ENCODE data around the gene MAP2K5. TPM values are rescaled to one million over a fixed set of nuclear protein-coding genes. Genes with fewer than 3 reads are reported as not detected.

MAP2K5 gene
- total and polyA plus RNA-seq, 8 donors, result 1.8 to 94.6 (median 11.1) TPM

DNA sequence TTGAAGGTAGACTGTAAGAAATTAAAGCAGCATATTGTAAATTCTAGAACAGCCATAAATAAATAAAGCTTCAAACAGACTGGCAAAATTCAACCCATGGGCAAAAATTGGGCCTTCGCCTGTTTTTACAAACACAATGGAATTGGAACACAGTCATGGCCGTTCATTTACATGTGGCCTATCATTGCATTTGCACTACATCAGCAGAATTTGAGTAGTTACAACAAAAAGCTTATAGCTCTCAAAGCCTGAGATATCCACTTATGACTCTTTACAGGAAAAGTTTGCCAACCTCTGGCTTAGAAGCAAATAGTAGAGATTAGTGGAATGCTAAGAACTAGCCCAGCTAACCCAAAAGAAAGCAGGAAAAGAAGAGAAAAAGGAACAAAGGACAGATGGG is 143.2 kb downstream of the MAP2K5 start:
- no peak for TF ChIP-seq POLR2AphosphoS5 (IDR thresholded peaks at IDR 0.05)
- no peak for TF ChIP-seq POLR2A (IDR thresholded peaks at IDR 0.05)
- TF ChIP-seq, protein P1, sequence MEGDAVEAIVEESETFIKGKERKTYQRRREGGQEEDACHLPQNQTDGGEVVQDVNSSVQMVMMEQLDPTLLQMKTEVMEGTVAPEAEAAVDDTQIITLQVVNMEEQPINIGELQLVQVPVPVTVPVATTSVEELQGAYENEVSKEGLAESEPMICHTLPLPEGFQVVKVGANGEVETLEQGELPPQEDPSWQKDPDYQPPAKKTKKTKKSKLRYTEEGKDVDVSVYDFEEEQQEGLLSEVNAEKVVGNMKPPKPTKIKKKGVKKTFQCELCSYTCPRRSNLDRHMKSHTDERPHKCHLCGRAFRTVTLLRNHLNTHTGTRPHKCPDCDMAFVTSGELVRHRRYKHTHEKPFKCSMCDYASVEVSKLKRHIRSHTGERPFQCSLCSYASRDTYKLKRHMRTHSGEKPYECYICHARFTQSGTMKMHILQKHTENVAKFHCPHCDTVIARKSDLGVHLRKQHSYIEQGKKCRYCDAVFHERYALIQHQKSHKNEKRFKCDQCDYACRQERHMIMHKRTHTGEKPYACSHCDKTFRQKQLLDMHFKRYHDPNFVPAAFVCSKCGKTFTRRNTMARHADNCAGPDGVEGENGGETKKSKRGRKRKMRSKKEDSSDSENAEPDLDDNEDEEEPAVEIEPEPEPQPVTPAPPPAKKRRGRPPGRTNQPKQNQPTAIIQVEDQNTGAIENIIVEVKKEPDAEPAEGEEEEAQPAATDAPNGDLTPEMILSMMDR (IDR thresholded peaks at IDR 0.05), result no peak
- intact Hi-C loops (cut with DNase I; ENCODE audit: low total_unique reads), result no loop called here
- H3K4me3 ChIP-seq, result no peak overlapping the region
- no peaks in the 10 kb centered on the region for H3K4me1 ChIP-seq
- no peak overlapping the region for H3K27ac ChIP-seq
- H3K9me3 ChIP-seq, result peaks cover 5 to 35% (median 22%) of the 10 kb centered on the region in 4 donors
- no peaks in the 10 kb centered on the region for H3K27me3 ChIP-seq
- peaks cover 0 to 4% (median 0%) of the 10 kb centered on the region in 4 donors for H3K36me3 ChIP-seq
- no peak for DNase-seq
- 97 to 100% (median 98%) methylated on average over 2 of the region's 2 CpGs for WGBS, 5 donors

DNA sequence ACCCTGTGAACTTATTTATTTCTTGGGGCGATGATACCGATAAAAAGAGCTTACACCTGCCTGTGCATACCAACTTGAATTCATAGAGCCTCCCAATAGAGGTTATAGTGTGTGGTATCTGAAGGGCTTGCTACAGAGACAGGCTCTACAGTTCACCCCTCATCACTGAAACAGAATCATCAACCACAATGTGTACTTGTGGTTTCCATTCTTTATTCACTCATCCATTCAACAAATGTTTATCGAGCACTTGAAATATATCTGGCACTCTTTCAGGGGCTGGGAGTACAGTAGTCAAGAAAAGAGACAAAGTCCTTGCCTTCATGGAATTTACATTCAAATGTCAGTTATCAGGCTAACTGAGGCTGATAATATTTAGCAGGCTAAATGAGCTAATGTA is 148.4 kb downstream of the MAP2K5 start:
- no peaks in the 10 kb centered on the region for H3K4me1 ChIP-seq
- H3K9me3 ChIP-seq, result peaks cover 0 to 3% (median 0%) of the 10 kb centered on the region in 4 donors
- intact Hi-C loops (cut with DNase I; ENCODE audit: low total_unique reads), result no loop called here
- WGBS, 5 donors, result 39 to 71% (median 51%) methylated on average over 3 of the region's 3 CpGs
- H3K4me3 ChIP-seq, result no peak overlapping the region
- H3K36me3 ChIP-seq, result peaks cover 0 to 12% (median 0%) of the 10 kb centered on the region in 4 donors
- DNase-seq, result no peak
- no peak overlapping the region for H3K27ac ChIP-seq
- TF ChIP-seq POLR2AphosphoS5 (IDR thresholded peaks at IDR 0.05) (no peak), POLR2A (IDR thresholded peaks at IDR 0.05) (no peak), EP300 (IDR thresholded peaks at IDR 0.05) (no peak)
- TF ChIP-seq, protein P1 (IDR thresholded peaks at IDR 0.05), result no peak
- no peaks in the 10 kb centered on the region for H3K27me3 ChIP-seq

DNA sequence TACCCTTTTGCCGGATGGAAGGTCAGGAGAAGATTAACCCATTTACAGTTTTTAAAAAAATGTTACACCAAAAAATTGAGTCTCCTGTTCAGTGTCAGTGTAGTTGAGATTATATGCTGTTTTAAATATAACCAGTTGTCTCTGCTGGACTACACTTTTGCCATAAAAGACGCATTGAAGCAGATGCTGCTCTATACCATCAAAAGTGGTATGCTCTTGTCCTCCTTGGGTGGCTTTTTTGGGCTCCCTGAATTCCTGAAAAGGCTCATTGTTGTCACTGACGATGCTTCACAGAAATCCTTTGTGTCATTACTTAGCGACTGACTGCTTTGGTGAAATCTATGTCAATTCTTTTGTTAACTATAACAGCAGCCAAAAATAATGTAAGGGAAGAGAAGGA is 148.9 kb downstream of the MAP2K5 start:
- DNase-seq, result no peak
- no peak overlapping the region for H3K4me3 ChIP-seq
- no peaks in the 10 kb centered on the region for H3K4me1 ChIP-seq
- H3K27me3 ChIP-seq, result no peaks in the 10 kb centered on the region
- no peaks in the 10 kb centered on the region for H3K9me3 ChIP-seq
- intact Hi-C loops (cut with DNase I; ENCODE audit: low total_unique reads), result no loop called here
- WGBS, 5 donors, result 64 to 83% (median 78%) methylated on average over 4 of the region's 4 CpGs
- TF ChIP-seq, protein P1 (IDR thresholded peaks at IDR 0.05), result no peak
- TF ChIP-seq POLR2A (IDR thresholded peaks at IDR 0.05) (no peak), POLR2AphosphoS5 (IDR thresholded peaks at IDR 0.05) (no peak), EP300 (IDR thresholded peaks at IDR 0.05) (no peak)
- no peak overlapping the region for H3K27ac ChIP-seq
- H3K36me3 ChIP-seq, result peaks cover 0 to 12% (median 0%) of the 10 kb centered on the region in 4 donors

DNA sequence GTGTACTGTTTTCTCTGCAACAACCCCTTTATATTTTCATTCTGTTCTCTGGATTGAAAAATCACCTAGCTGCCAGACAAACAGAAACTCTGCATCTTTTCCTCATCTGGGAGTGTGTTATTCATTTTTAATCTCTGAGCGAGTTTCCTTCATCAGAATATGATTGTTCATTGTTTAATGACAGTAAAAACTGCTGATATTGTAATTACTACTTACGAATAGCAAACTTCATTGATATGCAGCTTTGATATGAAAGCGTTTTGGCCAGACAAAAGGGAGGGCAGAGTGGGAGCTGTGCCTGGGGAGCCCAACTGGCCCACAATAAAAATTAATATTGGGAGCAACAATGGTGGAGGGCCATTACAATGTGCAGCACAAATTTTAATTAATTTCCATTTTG is 150.1 kb downstream of the MAP2K5 start:
- no peaks in the 10 kb centered on the region for H3K27me3 ChIP-seq
- no peak for DNase-seq
- TF ChIP-seq EP300 (IDR thresholded peaks at IDR 0.05) (no peak), POLR2AphosphoS5 (IDR thresholded peaks at IDR 0.05) (no peak), POLR2A (IDR thresholded peaks at IDR 0.05) (no peak)
- TF ChIP-seq, protein P1 (IDR thresholded peaks at IDR 0.05), result no peak
- no peaks in the 10 kb centered on the region for H3K9me3 ChIP-seq
- 65 to 83% (median 73%) methylated on average over 3 of the region's 3 CpGs for WGBS, 5 donors
- intact Hi-C loops (cut with DNase I; ENCODE audit: low total_unique reads), result no loop called here
- no peak overlapping the region for H3K4me3 ChIP-seq
- peaks cover 0 to 12% (median 0%) of the 10 kb centered on the region in 4 donors for H3K36me3 ChIP-seq
- no peak overlapping the region for H3K27ac ChIP-seq
- no peaks in the 10 kb centered on the region for H3K4me1 ChIP-seq
